HG03565 (cell line): ENCODE results near the gene CDC37L1.

Experiments
- ATAC-seq: cut with Tn5 transposase; IDR thresholded peaks from one replicate; pipeline ENCODE4 v1.9.1; 2021; ENCODE audit warnings: mild to moderate bottlenecking, moderate library complexity; ENCODE audit not compliant: unreplicated experiment

The CDC37L1 gene

DNA sequence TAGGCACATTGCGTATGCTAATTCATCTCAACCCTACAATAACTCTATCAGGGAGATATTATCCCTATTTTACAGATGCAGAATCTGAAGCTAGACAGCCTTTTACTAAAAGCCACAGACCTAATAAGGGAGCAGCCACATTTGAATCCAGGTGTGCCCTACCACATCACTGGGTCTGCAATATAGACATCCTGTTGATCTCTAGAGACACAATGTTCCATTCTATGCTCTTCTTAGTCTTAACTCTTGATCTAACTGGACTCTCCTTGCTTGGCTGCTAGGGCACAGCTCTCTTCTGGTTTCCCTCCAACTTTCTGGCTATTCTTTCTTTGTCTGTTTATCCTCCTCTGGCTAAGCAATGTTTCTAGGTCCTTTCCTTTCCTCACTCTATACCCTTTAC lies 11.7 kb upstream of the CDC37L1 start:
- ATAC-seq: no peak

DNA sequence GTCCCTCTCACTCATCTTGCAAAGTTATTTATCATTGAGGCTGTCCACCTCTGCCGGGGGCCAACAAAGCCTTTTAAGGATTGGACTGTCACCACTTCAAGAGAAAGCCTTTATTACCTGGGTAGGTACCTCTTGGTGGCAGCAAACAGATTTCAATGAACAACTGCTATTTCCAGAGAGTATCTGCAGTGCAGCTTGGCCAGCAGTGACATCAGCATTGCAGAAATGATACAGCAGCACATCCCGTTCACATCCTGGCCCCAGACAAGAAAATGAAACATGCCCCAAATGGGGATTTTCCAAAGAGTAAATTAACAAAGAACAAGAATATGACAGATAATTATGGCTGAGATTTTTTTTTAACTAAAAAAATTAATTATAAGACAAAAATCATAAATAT lies 10.8 kb upstream of the CDC37L1 start:
- no peak for ATAC-seq

DNA sequence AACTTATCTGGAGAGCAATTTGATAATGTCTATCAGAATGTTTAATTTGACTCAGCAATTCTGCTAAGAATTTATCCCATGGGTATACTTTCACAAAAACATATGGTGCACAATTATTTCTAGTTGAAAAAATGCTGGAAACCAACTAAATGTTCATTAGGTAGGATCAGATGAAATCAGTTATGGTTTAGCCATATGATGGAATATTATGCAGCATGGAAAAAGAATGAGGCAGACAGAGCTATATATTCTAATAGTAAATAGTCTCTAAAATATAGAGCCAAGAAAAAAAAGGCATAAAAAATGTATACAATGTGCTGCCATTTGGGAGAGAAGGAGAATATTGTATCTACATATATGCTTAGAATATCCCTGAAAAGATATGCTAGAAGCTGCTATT lies 9.5 kb upstream of the CDC37L1 start:
- ATAC-seq: no peak

DNA sequence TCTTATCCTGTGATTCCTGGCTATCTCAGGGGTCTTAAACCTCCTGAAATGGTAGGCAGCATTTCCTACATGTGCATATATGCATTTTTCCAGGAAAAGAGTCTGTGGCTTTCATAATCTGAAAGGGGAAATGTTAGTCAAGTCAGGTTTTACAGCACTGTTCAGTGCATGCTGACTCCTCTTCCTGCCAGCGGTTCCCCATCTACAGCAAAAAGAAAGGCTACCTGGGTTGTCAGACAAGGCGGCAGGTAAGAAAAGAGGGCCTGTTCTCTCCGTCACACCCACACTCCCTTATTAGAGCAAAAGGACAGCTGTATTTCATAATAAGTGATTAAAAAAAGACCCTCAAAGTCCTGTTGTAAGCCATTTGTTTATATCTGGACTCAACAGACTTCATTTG lies 8.8 kb upstream of the CDC37L1 start:
- no peak for ATAC-seq

DNA sequence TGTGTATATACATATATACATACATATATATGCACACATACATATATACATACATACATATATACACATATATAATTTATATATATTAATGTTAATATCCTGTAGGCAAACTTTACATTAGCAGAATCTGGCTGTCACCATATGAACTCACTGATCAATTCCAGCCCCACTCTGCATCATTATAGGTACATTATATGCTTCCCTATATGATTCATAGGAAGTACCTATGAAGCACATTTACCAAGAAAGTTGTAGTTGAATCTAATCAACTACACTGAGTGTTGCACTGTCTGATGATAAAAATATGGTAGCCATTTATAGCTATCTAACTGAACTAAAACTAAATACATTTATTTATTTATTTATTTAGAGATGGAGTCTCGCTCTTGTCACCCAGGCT lies 7.6 kb upstream of the CDC37L1 start:
- no peak for ATAC-seq

DNA sequence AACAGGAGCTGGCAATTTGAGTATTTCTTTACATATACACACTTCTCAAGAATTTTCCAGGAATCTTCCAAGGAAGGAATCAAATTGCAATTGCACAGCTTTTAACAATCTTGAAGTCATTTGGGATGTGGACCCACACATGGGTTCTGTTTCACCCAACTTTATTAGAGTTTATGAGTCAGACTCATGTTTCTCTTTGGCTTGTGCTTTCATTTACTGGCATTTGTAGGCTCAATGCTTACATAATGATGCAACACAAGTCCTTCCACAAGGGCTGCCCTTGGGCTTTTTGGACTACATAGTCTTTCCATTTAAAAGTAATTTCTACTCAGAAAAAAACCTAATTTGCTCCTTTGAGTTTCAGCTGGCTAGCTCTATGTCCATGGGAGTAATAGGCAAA lies 4.6 kb upstream of the CDC37L1 start:
- no peak for ATAC-seq

DNA sequence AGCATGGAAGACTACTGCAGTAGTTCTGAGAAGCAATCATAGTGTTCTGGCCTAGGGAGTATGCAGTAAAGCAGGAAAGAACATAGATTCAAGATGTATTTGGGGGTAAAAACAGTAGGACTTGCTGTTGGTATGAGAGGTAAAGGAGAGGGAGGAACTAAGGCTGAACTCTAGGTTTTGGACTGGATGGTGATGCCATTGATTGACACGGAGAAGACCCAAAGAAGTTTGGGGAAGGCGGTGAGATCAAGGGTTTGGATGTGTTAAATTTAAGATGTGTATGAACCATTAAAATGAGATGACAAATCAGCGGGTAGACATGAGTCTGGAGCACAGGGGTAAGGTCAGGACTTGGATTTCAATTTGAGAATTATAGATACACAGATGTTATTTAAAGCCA lies 2.0 kb upstream of the CDC37L1 start:
- no peak for ATAC-seq

DNA sequence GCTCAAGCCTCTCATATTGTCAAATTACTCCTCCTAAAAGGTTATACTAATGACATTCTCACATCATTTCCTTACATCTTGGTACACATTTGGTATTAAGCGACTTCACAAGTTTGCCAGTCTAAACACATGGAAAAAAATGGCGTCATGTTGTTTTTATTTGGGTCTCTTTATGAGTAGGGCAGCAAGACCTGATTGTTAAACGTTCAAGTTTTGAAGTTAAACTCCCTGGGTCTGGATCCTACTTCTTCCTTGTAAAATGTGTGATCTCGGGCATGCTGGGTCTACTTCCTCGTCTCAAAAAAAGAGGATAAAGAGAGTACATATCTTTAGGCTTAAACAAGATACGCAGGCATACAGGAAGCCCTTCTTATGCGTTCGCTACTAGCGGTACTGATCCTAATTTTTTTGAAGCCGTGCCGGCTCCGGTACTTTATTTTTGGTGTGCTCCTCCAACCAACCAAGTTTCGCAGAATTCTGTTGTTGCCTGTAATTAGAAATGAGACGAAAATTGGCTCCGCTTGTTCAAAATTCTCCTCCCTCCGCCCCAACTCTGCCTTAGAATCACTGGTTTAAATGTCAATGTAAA lies 596 bp upstream of the CDC37L1 start:
- no peak for ATAC-seq

DNA sequence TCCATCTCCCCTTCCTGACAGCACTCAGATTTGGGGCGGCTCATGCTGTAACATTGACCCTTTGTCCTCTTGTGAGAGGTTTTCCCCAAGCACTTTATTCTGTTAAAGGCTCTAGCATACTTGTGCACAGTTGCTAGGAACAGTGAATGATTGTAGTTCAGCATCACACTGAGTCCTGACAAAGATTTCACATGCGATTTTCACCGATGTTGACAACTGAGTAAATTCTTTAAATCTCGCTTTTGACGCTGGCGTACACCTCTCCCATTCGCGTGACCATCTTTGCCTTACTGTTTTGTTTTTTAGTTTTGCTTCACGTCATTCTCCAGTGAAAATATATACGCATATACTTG lies 780 bp downstream of the CDC37L1 start:
- ATAC-seq: peak; percentile 1

DNA sequence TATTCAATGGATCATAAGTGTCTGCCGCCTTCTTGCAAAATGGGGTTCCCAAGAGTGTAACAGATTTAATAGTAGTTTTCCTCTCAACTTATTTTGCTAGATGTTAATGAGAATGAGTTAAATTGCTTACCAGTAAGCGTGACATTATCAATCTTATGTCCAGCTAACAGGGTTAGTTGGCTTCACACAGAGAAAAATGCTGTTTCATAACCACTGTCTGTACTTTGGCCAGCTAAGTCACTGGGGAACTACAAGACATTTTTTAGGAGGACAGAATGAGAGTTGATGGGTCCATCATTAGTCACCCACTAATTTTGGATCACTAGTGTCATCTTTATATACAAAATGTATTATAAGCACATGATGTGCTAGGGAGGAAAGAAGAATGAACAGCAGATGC lies 1.4 kb downstream of the CDC37L1 start:
- ATAC-seq: no peak

DNA sequence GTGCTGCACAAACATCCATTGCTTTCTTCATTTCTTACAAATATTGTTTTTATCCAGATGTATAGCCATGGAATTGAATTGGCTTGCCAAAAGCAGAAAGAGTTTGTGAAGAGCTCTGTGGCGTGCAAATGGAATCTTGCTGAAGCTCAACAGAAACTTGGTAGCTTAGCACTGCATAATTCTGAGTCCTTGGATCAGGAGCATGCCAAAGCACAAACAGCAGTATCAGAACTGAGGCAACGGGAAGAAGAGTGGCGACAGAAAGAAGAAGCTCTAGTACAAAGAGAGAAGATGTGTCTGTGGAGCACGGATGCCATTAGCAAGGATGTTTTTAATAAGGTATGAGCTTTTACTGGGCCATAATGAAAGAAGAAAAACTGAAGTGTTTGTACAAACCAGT lies 5.5 kb downstream of the CDC37L1 start:
- ATAC-seq: no peak

DNA sequence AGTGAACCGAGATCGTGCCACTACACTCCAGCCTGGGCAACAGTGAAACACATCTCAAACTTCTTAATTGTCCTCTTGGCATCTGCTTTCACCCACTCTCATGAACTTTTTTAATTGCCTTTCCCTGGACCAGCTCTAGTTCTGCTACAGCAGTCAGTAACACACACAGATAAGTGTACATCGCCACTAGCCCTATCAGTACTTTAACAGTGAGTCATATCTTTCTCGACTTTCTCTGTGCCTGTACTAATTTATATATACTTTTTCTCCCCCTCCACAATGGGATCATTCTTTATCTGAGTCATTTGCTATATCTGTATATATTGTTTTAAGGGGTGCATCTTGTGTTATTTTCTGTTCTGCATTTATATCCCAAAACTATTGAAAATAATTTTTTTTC lies 6.7 kb downstream of the CDC37L1 start:
- peak; percentile 41 for ATAC-seq

DNA sequence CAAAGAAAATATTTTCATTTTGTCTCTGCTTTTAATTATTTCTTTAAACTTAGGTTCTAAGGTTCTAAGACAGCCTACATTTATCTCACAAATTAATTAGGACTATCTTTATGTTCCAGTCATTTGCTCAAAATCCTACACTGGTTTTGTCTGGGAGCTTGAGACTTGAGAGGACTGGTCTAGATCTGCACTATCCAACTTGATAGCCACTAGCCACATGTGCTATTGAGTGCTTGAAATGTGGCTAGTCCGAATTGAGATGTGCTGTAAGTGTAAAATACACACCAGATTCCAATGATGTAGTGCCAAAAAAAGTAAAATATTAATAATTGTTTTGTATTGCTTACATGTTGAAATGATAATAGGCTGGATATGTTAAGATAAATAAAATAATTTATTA lies 7.2 kb downstream of the CDC37L1 start:
- no peak for ATAC-seq

DNA sequence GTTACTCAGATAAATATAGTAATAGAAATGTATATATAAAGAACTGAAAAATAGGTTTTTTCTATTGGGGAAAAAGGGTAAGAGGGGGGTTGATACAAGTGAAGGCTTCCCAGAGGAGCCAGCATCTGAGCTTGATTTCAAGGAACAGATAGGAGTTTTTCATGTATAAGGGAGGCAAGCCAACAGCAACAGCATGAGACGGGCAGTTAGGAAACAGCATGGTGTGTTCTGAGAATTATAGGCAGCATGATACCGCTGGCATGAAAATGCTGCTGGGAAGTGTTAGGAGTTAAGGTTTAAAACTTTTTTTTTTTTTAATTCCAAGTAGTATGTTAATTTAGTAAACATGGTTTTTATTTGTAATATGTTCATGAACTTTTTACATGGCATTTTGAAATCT lies 9.7 kb downstream of the CDC37L1 start:
- no peak for ATAC-seq

DNA sequence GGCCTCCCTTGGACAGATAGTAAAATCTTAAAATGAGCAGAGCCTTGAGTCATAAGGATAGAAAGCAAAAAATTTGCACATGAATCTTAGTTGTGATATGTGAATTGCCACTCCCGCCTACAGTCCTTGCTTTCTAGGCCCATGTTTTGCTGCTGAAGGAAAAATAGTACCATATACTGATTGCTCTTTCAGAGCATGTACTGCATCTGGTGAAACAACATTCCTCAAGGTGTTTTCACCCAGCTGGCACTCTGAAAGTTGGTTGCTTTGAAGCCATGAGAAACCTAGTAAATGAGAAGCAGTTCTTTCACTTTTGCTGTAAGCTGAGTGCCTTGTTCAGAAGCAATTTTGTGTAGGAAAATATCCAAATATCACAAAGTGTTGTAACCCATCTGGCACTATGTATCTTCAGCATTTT lies 10.3 kb downstream of the CDC37L1 start:
- ATAC-seq: peak; percentile 47

DNA sequence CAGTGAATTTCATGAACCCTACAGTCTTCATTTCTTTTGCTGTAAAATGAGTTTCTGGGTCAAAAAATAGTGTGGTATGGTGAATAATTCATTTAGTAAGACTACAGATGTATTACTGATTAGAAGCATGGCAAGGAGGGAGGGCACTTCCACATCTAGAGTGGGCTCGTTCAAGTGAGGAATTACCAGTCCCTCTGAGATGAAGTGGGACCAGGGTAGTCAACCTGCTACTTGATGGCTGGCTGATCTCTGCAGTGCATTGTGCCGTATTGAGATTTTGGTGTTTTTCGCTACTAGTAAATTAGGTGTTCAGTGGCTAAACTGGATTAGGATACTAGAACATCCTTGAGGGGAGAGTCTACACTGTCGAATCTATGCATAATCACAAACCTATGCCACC lies 10.8 kb downstream of the CDC37L1 start:
- peak; percentile 36 for ATAC-seq

DNA sequence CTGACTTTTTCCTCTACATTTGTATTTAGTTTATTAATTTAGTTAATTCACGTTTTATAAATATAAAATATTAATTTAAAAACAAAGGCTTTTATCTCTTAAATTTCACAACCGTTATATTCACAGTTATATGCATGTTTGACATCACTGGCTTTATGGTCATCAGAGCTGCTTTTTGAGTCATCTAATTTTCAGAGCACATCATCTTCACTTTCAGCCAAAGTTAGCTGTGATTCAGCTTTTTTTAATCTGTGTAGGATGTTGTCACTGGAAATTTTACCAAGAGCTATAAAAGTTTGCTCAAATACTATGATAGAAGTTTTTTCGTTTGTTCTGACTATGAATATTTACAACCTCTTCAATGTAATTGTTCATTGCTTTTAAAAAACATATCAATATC lies 12.4 kb downstream of the CDC37L1 start:
- ATAC-seq: no peak

DNA sequence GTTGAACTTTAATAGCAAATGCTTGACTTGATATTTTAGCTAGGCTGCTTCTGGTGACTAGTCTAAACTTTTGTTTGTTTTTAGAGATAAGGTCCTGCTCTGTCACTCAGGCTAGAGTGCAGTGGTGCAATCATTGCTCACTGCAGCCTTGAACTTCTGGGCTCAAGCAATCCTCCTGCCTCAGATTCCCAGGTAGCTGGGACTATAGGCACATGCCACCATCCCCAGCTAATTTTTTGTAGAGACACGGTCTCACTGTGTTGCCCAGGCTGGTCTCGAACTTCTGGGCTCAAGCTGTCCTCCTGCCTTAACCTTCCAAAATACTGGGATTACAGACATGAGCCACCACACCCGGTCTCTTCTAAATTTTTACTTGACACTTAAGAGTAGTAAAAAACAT lies 20.7 kb downstream of the CDC37L1 start:
- no peak for ATAC-seq

DNA sequence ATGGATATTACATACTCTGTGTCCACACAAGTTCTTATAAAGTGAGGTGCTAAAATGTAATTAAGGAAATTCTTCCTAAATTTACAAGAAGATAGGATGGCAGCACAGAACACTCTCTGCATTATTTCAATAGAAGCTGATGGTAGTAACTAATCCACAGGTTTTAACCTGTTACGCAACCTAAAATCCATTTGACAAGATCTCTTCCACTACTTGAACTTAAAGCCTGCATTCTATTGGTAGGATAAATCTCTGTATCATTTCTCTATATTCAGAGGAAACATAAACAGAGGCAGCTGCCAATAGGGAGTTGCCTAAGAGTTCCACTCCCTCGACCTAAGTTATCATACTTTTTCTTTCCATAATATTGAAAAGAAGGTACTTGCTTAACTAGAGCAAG lies 21.6 kb downstream of the CDC37L1 start:
- ATAC-seq: no peak

DNA sequence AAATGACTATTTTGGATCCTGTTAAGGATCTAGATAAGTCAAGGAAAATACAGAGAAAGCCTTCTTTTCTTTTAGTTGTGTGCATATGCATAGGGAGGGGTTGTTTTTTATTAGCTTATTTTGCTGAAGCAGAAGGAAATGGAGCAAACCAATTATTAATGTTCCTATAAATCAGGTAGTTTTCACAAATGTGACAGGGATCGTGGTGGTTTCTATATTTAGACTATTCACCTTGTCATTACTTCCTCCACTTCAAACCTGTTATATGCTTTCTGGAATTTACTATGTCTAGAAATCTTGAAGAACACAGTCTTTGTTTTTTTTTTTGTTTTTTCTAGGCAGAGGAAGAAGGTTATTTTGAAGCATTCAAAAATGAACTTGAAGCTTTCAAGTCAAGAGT lies 22.2 kb downstream of the CDC37L1 start:
- no peak for ATAC-seq

DNA sequence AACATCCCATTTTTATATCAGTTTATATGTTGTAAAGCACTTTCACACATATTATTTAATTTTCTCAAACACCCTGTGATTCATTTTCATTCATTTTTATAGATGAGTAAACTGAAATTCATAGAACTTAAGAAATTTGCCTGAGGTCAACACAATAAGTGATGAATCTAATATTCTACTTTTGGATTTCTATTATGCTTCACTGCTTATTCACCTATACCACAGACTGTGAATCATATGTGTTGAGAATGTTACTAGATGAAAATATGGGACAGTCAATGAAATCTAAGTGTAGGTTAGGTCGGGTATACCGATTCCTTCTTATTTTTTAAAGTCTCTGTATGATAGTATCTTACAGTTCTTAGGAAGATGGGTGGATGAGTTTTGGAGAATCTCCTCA lies 24.8 kb downstream of the CDC37L1 start:
- no peak for ATAC-seq

DNA sequence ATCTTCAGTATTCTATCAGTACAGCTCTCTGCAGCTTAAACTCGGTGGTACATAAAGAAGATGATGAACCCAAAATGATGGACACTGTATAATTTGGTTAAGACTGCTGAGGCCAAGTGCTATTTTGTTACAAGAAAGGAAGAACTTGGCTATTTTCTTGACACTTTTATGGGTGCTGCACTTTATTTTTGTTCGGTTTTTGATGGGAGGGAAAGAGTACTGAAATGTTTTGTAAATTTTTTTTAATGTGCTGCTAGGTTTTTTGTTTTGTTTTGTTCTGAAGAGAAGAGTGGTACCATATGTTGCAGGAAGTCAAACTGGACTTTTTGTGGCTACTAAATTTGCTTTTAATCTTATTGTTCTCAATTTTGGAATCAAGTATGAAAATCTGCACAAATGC lies 26.7 kb downstream of the CDC37L1 start:
- ATAC-seq: no peak

DNA sequence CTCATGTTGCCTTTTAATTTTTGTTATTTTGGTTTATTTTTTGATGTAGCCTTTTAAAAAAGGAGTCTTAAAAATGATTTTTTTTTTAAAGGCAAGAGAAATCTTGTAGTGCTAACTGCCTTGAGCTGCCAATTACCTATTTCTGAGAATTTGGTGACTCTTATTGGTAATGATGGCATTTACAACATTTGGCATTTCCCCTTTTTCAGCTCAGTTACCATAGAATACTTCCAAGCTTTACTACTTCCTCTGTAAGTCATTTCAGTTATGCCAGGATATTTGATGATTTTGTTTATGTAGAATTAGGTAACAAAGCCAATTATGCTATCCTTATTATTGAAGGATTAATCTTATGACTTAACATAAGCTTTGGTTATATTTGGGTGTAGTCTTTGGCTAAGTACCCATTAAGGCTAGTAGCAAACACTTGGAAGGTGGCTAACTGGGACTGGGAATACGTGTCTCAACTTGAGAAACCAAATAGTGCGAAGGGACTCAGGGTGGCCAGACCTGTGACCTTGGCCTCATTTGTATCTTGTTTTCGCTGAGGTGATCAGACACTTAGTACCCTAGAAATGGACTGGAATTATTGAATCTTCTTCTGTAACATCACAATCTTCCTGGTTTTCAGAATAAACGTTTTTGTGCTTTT lies 27.7 kb downstream of the CDC37L1 start:
- ATAC-seq: no peak
